Activated T-cell treated with anti-CD3 and anti-CD28 coated beads for 24 hours (primary cell): ENCODE data around the gene SCEL.
"Not testable (repeated sequence)": the region's sequence is repeated elsewhere in the genome, so short reads cannot be mapped to it uniquely, and the experiment has no call there.

ENCODE experiments used
- DNase-seq: peaks from one replicate; pipeline ENCODE4 v3.0.0-alpha.2; 2020; ENCODE audit warnings: low read depth

The SCEL gene

DNA sequence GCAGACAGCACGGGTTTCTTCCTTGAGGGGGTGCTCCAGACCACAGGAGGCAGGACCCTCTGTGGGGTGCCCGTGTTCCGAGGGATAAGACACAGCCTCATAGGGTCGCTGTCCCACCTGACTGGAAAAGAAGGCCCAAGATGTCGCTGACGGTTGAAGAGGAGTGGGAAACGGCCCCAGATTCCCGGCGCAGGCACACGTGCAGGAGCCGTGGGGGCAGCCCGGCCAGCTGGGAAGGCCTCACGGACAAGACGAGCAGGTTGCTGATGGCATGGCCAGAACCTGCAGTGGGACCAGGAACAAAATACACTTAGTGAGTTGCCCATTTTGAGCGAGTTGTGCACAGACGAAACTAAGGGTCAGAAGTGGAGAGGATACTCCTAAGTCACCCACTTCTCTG lies 126.8 kb downstream of the SCEL start:
- not testable (repeated sequence) for DNase-seq

DNA sequence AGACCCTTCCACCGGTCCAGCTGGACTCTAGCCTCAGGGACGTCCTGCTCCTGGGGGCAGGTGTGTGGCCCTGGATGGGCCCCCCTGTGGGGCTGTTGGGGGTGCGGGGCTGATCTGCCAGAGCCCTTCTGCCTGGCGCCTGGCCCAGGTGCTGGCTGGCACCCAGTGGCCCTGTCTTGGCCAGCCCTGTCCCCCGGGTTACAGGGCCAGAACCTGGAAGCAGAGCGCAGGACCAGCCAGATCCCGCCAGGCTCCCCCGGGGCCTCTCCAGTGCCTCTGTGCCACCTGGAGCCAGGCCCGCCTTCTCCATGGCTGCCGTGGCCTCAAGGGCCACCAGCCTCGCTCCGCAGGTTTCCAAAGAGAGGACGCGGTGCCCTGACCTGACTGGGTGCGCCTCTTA lies 127.3 kb downstream of the SCEL start:
- not testable (repeated sequence) for DNase-seq

DNA sequence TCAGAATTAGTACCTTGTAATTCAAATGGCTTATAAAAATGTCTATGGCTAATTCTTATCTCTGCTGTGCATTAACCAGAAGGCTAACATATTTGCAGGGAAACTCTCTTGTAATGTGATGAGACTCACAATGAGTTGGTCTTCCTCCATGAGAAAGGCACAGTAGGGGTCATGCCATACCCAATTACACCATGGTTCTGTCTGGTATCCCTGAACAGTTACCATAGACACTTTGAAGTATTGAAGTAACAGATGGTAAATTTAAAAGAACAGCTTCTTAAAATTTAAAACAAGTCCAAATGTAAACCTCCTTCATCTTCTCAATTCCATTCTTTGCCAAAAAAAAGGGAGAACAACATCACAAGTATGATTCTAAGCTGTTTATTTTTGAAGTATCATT lies 139.3 kb downstream of the SCEL start:
- no peak for DNase-seq

DNA sequence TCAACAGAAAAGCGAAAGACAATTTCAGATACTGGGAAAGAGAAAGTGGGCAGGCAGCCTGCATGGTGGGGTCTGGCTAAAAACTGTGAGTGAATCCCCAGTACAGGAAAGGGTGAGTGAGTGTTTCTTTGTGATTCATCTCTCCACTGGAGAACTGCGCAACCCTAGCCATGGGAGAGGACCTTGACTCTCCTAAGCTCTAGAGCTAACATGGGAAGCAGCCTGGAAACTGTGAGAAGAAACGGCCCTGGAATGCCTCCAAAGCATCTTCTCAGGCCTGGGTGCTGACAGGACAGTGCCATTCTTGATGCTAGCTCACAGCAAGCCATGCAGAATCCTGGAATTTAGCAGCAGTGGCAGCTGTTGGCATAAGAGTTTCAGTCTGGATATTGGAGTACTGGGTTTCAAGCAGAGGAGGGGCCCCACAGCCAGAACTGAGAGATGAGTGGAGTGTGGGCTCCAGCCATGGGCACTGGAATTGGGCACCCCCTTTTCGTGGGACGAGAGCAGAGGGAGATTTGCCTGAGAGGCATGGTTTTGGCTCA lies 143.3 kb downstream of the SCEL start:
- DNase-seq = no peak

DNA sequence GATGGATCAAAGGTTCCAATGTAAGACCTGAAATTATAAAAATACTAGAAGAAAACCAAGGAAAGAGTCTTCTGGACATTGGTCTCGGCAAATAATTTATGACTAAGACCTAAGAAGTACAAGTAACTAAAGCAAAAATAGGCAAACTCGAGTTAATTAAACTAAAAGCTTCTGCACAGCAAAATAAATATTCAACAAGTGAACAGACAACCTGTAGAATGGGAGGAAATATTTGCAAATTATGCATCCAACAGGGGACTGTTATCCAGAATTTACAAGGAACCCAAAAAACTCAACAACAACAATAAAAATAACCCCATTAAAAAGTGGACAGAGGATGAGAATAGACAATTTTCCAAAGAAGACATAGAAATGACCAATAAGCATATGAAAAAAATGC lies 152.3 kb downstream of the SCEL start:
- no peak for DNase-seq

DNA sequence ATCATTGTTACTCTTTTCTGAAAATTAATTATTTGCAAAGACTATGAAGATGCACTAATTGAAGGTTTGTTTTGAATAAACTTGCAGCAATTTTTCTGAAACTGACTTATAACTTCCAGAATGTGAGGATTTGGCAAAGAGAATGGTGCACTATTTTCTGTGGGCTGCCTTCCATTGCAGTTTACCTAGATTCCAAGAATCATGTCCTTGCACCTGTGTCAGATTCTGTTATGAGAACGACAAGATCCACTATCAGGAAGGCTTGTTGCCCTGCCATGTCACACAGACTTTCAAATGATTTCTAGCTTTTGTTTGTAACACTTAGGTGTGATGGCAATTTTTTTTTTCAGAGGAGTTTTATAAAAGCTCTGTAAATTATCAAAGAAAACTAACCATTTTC lies 156.4 kb downstream of the SCEL start:
- DNase-seq = no peak

DNA sequence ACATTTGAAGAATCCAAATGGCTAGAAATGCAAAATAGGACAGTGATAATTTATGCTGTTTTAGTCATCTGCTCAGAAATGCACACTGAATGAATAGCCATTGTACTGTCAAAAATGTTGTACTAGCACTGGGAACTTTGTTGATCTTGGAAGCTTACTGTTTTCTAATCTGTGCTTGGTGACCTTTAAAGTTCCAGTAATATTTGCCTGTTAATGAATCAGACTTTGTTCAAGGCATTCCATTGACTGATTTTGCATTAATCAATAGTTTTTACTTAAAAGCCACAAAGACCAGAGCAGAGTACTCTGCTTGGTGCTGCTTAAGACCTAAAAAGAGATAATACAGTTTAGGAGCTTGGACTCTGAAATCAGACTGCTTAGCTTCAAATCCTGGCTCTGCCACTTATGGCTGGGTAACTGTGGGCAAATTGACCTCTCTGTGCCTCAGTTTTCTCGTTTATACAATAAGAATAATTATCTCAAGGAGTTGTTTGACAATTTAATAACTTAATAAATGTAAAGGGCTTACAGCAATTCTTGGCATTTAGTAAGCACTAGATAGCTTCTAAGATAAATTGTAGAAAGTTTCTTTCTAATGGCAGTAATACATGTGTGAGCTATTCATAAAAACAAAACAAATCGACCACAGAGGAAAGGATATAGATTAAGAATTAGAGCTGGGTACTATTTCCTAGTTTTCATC lies 157.4 kb downstream of the SCEL start:
- DNase-seq = no peak

DNA sequence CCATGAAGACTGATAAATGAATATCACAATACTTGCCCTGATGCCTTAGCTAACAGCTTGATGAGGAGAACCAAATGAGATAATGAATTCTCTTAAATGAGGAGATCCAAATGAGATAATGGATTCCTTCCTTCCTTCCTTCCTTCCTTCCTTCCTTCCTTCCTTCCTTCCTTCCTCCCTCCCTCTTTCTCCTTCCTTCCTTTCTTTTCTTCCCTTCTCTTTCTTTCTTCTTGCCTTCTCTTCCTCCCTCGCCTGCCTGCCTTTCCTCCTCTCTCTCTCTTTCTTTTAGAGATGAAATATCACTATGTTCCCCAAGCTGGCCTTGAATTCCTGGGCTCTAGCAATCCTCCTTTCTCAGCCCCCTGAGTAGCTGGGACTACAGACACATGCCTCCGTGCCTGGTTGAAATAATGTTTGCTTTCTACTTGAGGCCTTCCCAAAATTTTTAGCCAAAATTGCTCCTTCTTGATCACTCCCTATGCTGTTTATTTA lies 158.0 kb downstream of the SCEL start:
- no peak for DNase-seq
